Trophoblast cell (in vitro differentiated cells and primary cell): ENCODE results near the gene FLT1.

Source experiments
- DNase-seq, 2 donors: peaks; one replicate each; pipeline ENCODE4 v3.0.0-alpha.2; 2016
- H2AFZ ChIP-seq: 2 replicates; pipeline ENCODE4 v1.6.1; 2013; ENCODE audit warnings: low read length, moderate library complexity, mild to moderate bottlenecking; ENCODE audit not compliant: insufficient read depth, poor library complexity
- H2AK5ac ChIP-seq: 2 replicates; pipeline ENCODE4 v1.6.1; 2013; ENCODE audit warnings: mild to moderate bottlenecking, low read length
- H2BK120ac ChIP-seq: 2 replicates; pipeline ENCODE4 v1.6.1; 2013; ENCODE audit warnings: low read length, mild to moderate bottlenecking, moderate library complexity; ENCODE audit not compliant: insufficient read depth, poor library complexity
- H2BK12ac ChIP-seq: 2 replicates; pipeline ENCODE4 v1.6.1; 2013; ENCODE audit warnings: mild to moderate bottlenecking, low read length, moderate library complexity
- H2BK5ac ChIP-seq: 2 replicates; pipeline ENCODE4 v1.6.1; 2013; ENCODE audit warnings: low read length, low read depth, moderate library complexity, mild to moderate bottlenecking; ENCODE audit not compliant: poor library complexity
- H3K14ac ChIP-seq: 2 replicates; pipeline ENCODE4 v1.6.1; 2013; ENCODE audit warnings: mild to moderate bottlenecking, low read length
- H3K18ac ChIP-seq: 2 replicates; pipeline ENCODE4 v1.6.1; 2013; ENCODE audit warnings: mild to moderate bottlenecking, low read length
- H3K23ac ChIP-seq: 2 replicates; pipeline ENCODE4 v1.6.1; 2013; ENCODE audit warnings: low read length
- H3K27ac ChIP-seq: 2 replicates; pipeline ENCODE4 v1.5.1; 2013; ENCODE audit warnings: low read depth, mild to moderate bottlenecking, inconsistent platforms, low read length, moderate library complexity
- H3K27me3 ChIP-seq: 2 replicates; pipeline ENCODE4 v1.6.1; 2013; ENCODE audit warnings: inconsistent platforms, mild to moderate bottlenecking, low read length, moderate library complexity; ENCODE audit not compliant: insufficient read depth
- H3K36me3 ChIP-seq, 2 experiments: 1 replicate in 1 of 2; 2 replicates in 1 of 2; pipeline ENCODE4 v1.6.1; 2013; ENCODE audit warnings: low read length in 2 of 2, mild to moderate bottlenecking in 2 of 2, moderate library complexity in 1 of 2; ENCODE audit not compliant: insufficient read depth in 2 of 2, control insufficient read depth in 1 of 2
- H3K4ac ChIP-seq: 2 replicates; pipeline ENCODE4 v1.6.1; 2013; ENCODE audit warnings: low read depth, mild to moderate bottlenecking, low read length, moderate library complexity
- H3K4me1 ChIP-seq, 2 experiments: 1 replicate in 1 of 2; 2 replicates in 1 of 2; pipeline ENCODE4 v1.6.1; 2013; ENCODE audit warnings: low read length in 2 of 2, mild to moderate bottlenecking in 2 of 2, moderate library complexity in 1 of 2; ENCODE audit not compliant: insufficient read depth in 2 of 2, control insufficient read depth in 1 of 2
- H3K4me2 ChIP-seq: 2 replicates; pipeline ENCODE4 v1.6.1; 2013; ENCODE audit warnings: inconsistent platforms, mild to moderate bottlenecking, low read length, moderate library complexity
- H3K4me3 ChIP-seq: 2 replicates; pipeline ENCODE4 v1.5.1; 2013; ENCODE audit warnings: mild to moderate bottlenecking, low read depth, low read length, inconsistent platforms
- H3K79me1 ChIP-seq: one replicate; pipeline ENCODE4 v1.6.1; 2013; ENCODE audit warnings: low read length
- H3K79me2 ChIP-seq: 2 replicates; pipeline ENCODE4 v1.6.1; 2013; ENCODE audit warnings: low read length, mild to moderate bottlenecking; ENCODE audit not compliant: control insufficient read depth, insufficient read depth, poor library complexity
- H3K9ac ChIP-seq: 2 replicates; pipeline ENCODE4 v1.6.1; 2013; ENCODE audit warnings: mild to moderate bottlenecking, low read length
- H3K9me3 ChIP-seq: 2 replicates; pipeline ENCODE4 v1.6.1; 2013; ENCODE audit warnings: low read depth, mild to moderate bottlenecking, control low read depth, inconsistent platforms, low read length; ENCODE audit not compliant: insufficient read depth
- H4K12ac ChIP-seq: 2 replicates; pipeline ENCODE4 v1.6.1; 2013; ENCODE audit warnings: low read depth, mild to moderate bottlenecking, low read length, moderate library complexity
- H4K8ac ChIP-seq: 2 replicates; pipeline ENCODE4 v1.6.1; 2013; ENCODE audit warnings: low read depth, mild to moderate bottlenecking, low read length, moderate library complexity
- H4K91ac ChIP-seq: one replicate; pipeline ENCODE4 v1.6.1; 2013; ENCODE audit warnings: low read depth, mild to moderate bottlenecking, low read length, moderate library complexity
- WGBS: extraction: QIAGEN DNeasy Blood & Tissue Kit; methylation state at CpG from one replicate; pipeline ENCODE4 v1.1.7; 2013; ENCODE audit warnings: missing lambda C conversion rate; ENCODE audit not compliant: insufficient read length, insufficient coverage; ENCODE audit errors: extremely low coverage; 5-methylcytosine and 5-hydroxymethylcytosine counted together

The FLT1 gene

GRCh38 chr13:28473044-28473443 is 21.9 kb downstream of the FLT1 start:
- H3K27me3 ChIP-seq, result no peaks in the 10 kb centered on the region
- H4K8ac ChIP-seq, result no peak overlapping the region
- no peak overlapping the region for H3K14ac ChIP-seq
- WGBS, result no CpG with 5 or more reads among the region's 7 CpGs
- no peak overlapping the region for H3K9ac ChIP-seq
- H4K91ac ChIP-seq, result no peak overlapping the region
- no peaks in the 10 kb centered on the region for H3K9me3 ChIP-seq
- H3K18ac ChIP-seq, result no peak overlapping the region
- H3K36me3 ChIP-seq, result no peaks in the 10 kb centered on the region
- H3K4me1 ChIP-seq, result peaks cover 0 to 10% of the 10 kb centered on the region in 2 experiments
- no peak overlapping the region for H3K23ac ChIP-seq
- no peak overlapping the region for H2BK120ac ChIP-seq
- no peak overlapping the region for H2AFZ ChIP-seq
- no peak overlapping the region for H2BK12ac ChIP-seq
- no peak overlapping the region for H3K4me2 ChIP-seq
- no peak overlapping the region for H2BK5ac ChIP-seq
- no peak overlapping the region for H2AK5ac ChIP-seq
- DNase-seq, result no peak
- no peak overlapping the region for H3K27ac ChIP-seq
- no peaks in the 10 kb centered on the region for H3K79me1 ChIP-seq
- no peak overlapping the region for H4K12ac ChIP-seq
- H3K79me2 ChIP-seq, result no peaks in the 10 kb centered on the region
- H3K4ac ChIP-seq, result no peak overlapping the region
- no peak overlapping the region for H3K4me3 ChIP-seq

- no peak for DNase-seq
- no peak overlapping the region for H2BK5ac ChIP-seq
- no peak overlapping the region for H3K14ac ChIP-seq
- no peak overlapping the region for H4K8ac ChIP-seq
- no peak overlapping the region for H2AK5ac ChIP-seq
- WGBS, result no CpG with 5 or more reads among the region's 2 CpGs
- no peak overlapping the region for H2AFZ ChIP-seq
- H3K23ac ChIP-seq, result no peak overlapping the region
- peaks cover 0 to 2% of the 10 kb centered on the region in 2 experiments for H3K4me1 ChIP-seq
- no peak overlapping the region for H3K4ac ChIP-seq
- no peak overlapping the region for H3K27ac ChIP-seq
- H3K18ac ChIP-seq, result no peak overlapping the region
- H4K12ac ChIP-seq, result no peak overlapping the region
- H3K36me3 ChIP-seq, result no peaks in the 10 kb centered on the region
- no peak overlapping the region for H3K4me3 ChIP-seq
- H4K91ac ChIP-seq, result no peak overlapping the region
- H3K9ac ChIP-seq, result no peak overlapping the region
- H3K4me2 ChIP-seq, result no peak overlapping the region
- no peaks in the 10 kb centered on the region for H3K79me2 ChIP-seq
- H2BK120ac ChIP-seq, result no peak overlapping the region
- H3K27me3 ChIP-seq, result no peaks in the 10 kb centered on the region
- H3K79me1 ChIP-seq, result no peaks in the 10 kb centered on the region
- no peak overlapping the region for H2BK12ac ChIP-seq
- H3K9me3 ChIP-seq, result no peaks in the 10 kb centered on the region
Measured at GRCh38 chr13:28471421-28471820, 23.5 kb downstream of the FLT1 start.

GRCh38 chr13:28470296-28470695 is 24.6 kb downstream of the FLT1 start:
- no peak overlapping the region for H3K27ac ChIP-seq
- DNase-seq, result no peak
- no peaks in the 10 kb centered on the region for H3K4me1 ChIP-seq
- no peak overlapping the region for H2AFZ ChIP-seq
- no peak overlapping the region for H4K8ac ChIP-seq
- H3K9me3 ChIP-seq, result no peaks in the 10 kb centered on the region
- no peak overlapping the region for H4K12ac ChIP-seq
- H2BK120ac ChIP-seq, result no peak overlapping the region
- H3K23ac ChIP-seq, result no peak overlapping the region
- no peaks in the 10 kb centered on the region for H3K79me1 ChIP-seq
- no peak overlapping the region for H3K4me3 ChIP-seq
- WGBS, result no CpG with 5 or more reads among the region's 4 CpGs
- H3K9ac ChIP-seq, result no peak overlapping the region
- no peaks in the 10 kb centered on the region for H3K27me3 ChIP-seq
- H3K14ac ChIP-seq, result no peak overlapping the region
- H2BK5ac ChIP-seq, result no peak overlapping the region
- H3K18ac ChIP-seq, result no peak overlapping the region
- H2BK12ac ChIP-seq, result no peak overlapping the region
- no peaks in the 10 kb centered on the region for H3K79me2 ChIP-seq
- no peak overlapping the region for H2AK5ac ChIP-seq
- H3K4me2 ChIP-seq, result no peak overlapping the region
- no peaks in the 10 kb centered on the region for H3K36me3 ChIP-seq
- no peak overlapping the region for H4K91ac ChIP-seq
- no peak overlapping the region for H3K4ac ChIP-seq

- H3K9me3 ChIP-seq, result no peaks in the 10 kb centered on the region
- H2AFZ ChIP-seq, result no peak overlapping the region
- H3K36me3 ChIP-seq, result no peaks in the 10 kb centered on the region
- no peak for DNase-seq
- H3K18ac ChIP-seq, result no peak overlapping the region
- H3K4me3 ChIP-seq, result no peak overlapping the region
- no peaks in the 10 kb centered on the region for H3K27me3 ChIP-seq
- no peak overlapping the region for H2BK120ac ChIP-seq
- no peak overlapping the region for H4K12ac ChIP-seq
- no peak overlapping the region for H3K9ac ChIP-seq
- H4K91ac ChIP-seq, result no peak overlapping the region
- no peak overlapping the region for H2BK12ac ChIP-seq
- H3K79me1 ChIP-seq, result no peaks in the 10 kb centered on the region
- no peak overlapping the region for H3K23ac ChIP-seq
- H3K27ac ChIP-seq, result no peak overlapping the region
- no CpG with 5 or more reads among the region's 6 CpGs for WGBS
- no peak overlapping the region for H3K4ac ChIP-seq
- no peak overlapping the region for H3K14ac ChIP-seq
- H3K79me2 ChIP-seq, result no peaks in the 10 kb centered on the region
- no peak overlapping the region for H4K8ac ChIP-seq
- no peak overlapping the region for H2BK5ac ChIP-seq
- no peaks in the 10 kb centered on the region for H3K4me1 ChIP-seq
- no peak overlapping the region for H2AK5ac ChIP-seq
- H3K4me2 ChIP-seq, result no peak overlapping the region
Measured at GRCh38 chr13:28469316-28469715, 25.6 kb downstream of the FLT1 start.
